Stimulated activated CD8-positive, alpha-beta memory T cell treated with anti-CD3 and anti-CD28 coated beads, Interleukin-12 subunit alpha, Interleukin-12 subunit beta, amount 100 ng/mL, for 24 hours (primary cell): ENCODE measurements around the gene SLCO2A1.

ENCODE experiments used
- DNase-seq: peaks from one replicate; pipeline ENCODE4 v3.0.0-alpha.2; 2020; ENCODE audit errors: extremely low read depth

SLCO2A1 gene

GRCh38 chr3:133980550-133980949, 49.2 kb downstream of the SLCO2A1 start:
- no peak for DNase-seq

DNA sequence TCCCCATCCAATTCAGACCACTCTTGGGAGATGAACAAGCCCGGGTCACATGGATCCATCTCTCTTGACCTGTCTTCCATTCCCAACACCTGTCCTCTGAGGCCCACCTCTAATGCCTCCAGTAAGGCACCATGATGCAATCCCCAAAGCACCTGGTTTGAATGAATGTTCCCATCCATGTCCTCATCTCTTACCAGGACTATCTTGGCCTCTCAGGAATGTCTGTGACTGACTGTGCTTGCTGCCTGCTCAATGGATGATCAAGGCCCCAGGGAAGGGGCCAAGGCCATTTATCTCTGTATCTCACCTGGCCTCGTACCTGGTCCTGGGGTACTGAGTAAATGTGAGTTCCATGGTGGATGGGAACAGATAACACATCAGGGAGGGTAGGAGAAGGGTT, 49.7 kb downstream of the SLCO2A1 start:
- no peak for DNase-seq

DNA sequence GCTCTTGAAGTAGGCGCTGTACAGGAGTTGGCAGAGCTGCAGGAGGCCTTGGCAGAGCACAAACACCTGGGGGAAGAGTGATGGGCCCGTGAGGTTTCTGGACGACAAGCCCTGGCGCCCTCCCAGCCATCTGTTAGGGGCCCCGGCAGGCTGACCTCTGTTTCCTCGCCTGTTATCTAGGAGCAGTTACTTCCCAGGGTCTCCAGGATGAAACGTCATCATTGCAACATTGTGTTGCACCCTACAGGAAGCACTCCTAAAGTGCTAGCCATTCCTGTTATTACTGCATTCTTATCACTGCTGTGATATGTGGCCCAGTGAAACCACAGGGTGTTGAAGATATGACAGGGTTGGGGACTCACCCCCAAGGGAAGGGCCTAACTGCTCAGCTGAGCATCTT, 50.2 kb downstream of the SLCO2A1 start:
- no peak for DNase-seq

DNA sequence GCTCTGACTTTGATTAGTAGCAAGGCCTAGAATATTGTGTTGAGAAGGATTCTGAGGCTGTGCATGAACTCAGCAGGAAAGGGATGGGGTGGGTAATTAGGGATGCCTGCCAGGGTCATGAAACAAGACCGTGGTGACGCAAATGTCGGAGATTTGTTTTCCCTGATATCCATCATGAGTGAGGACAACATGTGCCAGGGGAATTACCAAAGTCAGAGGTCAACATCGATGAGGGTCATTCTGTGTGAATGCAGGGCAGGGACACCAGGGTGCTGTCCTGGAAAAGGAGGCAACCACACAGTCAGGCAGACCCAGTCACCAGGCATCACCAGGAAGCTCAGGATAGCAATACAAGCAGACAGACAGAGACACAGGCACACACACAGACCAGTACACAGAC, 52.2 kb downstream of the SLCO2A1 start:
- DNase-seq, result no peak

- no peak for DNase-seq
Measured at GRCh38 chr3:133973249-133973980, 56.3 kb downstream of the SLCO2A1 start.

GRCh38 chr3:133972156-133972555, 57.6 kb downstream of the SLCO2A1 start:
- no peak for DNase-seq

GRCh38 chr3:133970916-133971315, 58.8 kb downstream of the SLCO2A1 start:
- DNase-seq, result no peak

- no peak for DNase-seq
Measured at GRCh38 chr3:133970339-133970738, 59.4 kb downstream of the SLCO2A1 start.

- no peak for DNase-seq
Measured at GRCh38 chr3:133967992-133968892, 61.5 kb downstream of the SLCO2A1 start.

DNA sequence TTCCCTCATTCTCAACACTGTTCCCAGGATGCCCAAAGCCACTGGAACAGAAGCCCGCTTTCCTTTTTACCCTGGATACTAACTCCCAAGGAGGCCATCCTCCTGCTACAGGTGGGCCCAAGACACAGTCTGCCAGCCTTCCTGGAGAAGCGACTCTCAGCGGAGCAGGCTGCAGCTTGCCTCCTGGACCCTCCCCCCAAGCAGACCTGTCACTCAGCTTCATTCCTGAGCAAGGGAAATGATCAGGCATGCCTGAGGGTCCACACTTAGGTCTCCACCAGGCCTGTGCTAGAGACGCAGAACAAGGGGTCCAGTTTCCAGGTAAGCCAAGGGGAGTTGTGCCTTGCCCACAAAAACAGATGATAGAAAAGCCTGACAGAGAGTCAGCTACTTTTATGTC, 62.8 kb downstream of the SLCO2A1 start:
- no peak for DNase-seq

GRCh38 chr3:133965906-133966305, 63.8 kb downstream of the SLCO2A1 start:
- DNase-seq, result no peak

GRCh38 chr3:133965013-133965570, 64.6 kb downstream of the SLCO2A1 start:
- no peak for DNase-seq

DNA sequence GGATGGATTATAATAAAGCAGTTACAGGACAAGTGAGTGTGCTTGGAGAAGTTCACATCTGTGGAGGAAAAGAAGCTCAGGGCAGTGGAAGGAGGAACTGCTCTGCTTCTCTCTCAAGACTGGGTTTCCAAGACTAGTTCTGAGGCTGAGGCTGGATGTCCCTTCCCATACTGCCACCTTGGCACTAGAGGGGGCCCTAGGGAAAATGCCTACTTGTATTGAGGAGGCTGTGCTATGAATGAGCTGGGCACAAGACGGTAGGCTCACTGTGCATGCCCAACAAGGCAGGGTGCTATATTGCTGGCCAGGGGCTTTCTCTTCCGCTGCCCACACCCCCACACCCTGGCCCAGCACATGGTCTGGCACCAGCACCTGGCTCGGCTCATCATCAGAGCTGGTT, 65.2 kb downstream of the SLCO2A1 start:
- DNase-seq, result no peak

DNA sequence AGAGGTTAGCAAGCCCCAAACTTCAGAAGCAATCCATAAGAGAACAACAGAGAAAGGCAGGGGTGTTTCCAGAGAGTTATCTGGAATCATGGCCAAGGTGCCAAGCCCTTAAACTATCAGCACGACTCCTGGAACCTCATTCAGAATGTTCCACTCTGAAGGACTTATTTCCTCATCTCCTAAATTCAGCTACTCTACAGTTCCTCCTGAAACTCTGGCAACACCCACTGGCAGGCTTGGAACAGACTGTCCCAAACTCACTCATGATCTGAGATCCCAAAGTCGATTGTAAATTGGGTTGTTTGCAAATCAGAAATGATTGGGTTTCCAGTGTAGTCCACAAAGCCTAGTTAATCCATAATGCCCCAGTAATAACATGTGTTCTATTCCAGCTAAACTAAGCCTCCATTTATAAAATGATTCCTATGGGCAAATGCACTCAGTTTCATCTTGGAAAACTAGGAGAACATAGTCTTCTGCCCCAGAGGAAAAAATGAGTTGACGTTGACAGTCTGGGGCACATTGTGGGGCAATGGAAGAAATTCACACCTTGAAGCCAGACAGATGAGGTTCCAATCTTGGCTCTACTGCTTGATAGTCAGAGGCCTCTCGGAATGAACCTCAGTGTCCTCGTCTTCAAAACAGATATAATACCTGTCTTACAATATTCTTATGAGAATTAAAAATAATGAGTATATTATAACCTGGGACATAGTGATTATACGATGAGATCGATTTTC, 65.9 kb downstream of the SLCO2A1 start:
- no peak for DNase-seq

DNA sequence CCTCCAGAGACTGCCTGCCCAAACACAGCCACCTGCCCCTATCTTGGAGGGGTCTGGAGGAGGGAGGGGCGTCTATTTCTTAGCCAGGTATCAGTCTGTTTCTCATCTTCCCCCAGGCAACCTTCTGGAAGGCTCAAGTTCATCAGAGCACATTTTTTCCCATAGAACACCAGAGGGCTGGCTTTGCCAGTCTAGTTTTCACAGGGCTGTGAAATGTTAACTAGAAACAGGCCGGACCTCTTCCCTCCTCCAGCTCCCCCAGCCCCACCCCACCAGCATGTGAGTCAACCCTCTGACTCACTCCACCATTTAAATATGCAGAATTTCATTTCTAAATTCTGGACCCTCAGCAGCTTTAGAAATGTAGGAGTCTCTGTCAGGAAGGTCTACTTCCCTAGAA, 66.9 kb downstream of the SLCO2A1 start:
- DNase-seq, result no peak

DNA sequence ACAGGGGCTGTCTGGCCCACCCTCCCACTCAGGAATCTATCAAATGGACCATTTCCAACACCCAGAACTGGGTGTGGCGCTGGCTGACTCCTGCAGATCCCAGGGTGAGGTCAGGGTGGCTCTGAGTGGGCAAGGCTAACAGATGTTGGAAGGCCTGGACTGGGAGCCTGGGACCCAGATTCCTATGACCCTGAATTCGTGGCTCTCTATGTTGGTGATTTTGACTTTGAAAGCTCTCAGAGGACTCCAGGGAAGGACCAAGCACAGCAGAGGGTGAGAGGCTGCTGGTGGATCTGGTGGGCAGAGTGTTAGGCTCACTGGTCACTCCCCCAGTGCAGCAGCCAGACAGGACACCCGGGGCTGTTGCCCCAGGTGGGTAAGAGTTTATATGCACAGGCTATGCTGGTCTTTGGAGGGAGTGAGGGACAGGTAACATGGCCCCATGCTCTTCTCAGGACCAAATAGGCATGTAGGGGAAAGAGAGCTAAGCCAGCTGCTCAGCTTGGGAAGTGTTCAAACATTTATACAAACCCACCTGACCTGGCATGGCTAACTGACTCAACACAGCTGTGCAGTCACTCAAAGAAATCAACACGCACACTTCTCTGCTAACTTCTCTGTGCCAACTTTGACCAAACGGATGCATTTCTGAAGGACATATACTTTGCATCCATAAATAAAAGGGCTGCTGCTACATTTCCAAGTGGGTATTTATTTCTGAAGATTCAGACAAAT, 71.5 kb downstream of the SLCO2A1 start:
- DNase-seq, result no peak

DNA sequence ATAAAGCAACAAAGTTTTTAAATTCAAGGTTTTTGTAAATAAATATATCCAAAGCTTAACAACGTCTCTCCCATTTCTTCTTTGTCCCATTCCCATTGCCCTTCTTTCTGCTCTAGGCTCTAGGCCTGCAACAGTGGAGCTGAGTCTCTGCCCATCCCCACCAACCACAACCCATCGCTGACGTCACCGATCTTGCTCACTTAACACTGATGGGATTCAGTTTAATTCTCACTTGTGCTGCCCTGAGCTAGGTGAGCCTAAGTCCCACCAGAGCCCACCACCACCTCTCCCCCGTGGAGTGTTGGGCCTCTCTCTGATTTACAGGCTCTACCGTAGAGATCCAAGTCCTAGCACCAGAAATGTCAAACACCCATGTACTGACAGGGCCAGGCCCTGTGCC, 72.7 kb downstream of the SLCO2A1 start:
- DNase-seq, result no peak

DNA sequence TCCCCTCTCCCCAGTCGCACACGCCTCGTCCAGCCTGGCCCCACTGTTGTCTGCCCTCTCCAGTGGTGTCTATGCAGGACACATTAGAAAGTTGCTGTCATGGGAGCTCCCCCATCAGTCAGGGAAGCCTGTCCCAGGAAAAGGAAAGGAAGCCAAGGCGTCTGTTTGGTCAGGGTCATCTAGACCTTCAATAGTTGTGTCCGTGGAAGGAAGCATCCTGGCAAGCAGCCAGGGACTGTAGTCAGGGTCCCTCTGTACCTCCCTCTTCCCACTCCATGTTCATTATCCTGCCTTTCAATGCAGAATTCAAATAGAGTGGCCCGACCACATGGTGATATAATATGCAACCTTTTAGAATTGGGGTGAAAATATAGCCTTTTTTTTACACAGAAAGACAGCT, 73.4 kb downstream of the SLCO2A1 start:
- DNase-seq, result no peak

- no peak for DNase-seq
Measured at GRCh38 chr3:133955892-133956291, 73.8 kb downstream of the SLCO2A1 start.

- DNase-seq, result no peak
Measured at GRCh38 chr3:133954717-133955360, 74.9 kb downstream of the SLCO2A1 start.

- DNase-seq, result no peak
Measured at GRCh38 chr3:133953297-133953696, 76.4 kb downstream of the SLCO2A1 start.
